Stimulated activated CD4-positive, alpha-beta T cell treated with anti-CD3 and anti-CD28 coated beads, Interleukin-4, amount 100 ng/mL, for 48 hours (primary cell): ENCODE measurements around the gene GTF3C5.
"Not testable (repeated sequence)": the region's sequence is repeated elsewhere in the genome, so short reads cannot be mapped to it uniquely, and the experiment has no call there.

Experiments used
- DNase-seq, 2 donors: peaks; one replicate each; pipeline ENCODE4 v3.0.0-alpha.2; 2020; ENCODE audit warnings: low read depth in 2 of 2

The GTF3C5 gene

DNA sequence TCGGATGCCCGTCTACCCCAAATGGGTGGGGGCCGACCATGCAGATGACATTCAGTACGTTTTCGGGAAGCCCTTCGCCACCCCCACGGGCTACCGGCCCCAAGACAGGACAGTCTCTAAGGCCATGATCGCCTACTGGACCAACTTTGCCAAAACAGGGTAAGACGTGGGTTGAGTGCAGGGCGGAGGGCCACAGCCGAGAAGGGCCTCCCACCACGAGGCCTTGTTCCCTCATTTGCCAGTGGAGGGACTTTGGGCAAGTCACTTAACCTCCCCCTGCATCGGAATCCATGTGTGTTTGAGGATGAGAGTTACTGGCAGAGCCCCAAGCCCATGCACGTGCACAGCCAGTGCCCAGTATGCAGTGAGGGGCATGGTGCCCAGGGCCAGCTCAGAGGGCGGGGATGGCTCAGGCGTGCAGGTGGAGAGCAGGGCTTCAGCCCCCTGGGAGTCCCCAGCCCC is 39.7 kb downstream of the GTF3C5 start:
- DNase-seq: not testable (repeated sequence)

DNA sequence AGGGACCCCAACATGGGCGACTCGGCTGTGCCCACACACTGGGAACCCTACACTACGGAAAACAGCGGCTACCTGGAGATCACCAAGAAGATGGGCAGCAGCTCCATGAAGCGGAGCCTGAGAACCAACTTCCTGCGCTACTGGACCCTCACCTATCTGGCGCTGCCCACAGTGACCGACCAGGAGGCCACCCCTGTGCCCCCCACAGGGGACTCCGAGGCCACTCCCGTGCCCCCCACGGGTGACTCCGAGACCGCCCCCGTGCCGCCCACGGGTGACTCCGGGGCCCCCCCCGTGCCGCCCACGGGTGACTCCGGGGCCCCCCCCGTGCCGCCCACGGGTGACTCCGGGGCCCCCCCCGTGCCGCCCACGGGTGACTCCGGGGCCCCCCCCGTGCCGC is 40.2 kb downstream of the GTF3C5 start:
- not testable (repeated sequence) for DNase-seq

DNA sequence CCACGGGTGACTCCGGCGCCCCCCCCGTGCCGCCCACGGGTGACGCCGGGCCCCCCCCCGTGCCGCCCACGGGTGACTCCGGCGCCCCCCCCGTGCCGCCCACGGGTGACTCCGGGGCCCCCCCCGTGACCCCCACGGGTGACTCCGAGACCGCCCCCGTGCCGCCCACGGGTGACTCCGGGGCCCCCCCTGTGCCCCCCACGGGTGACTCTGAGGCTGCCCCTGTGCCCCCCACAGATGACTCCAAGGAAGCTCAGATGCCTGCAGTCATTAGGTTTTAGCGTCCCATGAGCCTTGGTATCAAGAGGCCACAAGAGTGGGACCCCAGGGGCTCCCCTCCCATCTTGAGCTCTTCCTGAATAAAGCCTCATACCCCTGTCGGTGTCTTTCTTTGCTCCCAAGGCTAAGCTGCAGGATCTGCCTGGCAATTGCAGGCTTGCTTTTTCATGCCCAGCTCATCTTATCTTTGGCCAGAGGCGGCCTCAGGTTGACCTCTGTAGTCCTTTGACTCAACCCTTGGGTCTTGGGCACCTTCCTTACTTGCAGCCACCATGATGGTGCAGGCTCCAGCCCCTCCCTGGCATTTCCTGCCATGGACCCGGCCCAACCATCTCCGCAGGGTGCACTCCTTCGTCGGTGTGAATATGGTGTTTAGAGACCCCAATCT is 40.8 kb downstream of the GTF3C5 start:
- no peak for DNase-seq

DNA sequence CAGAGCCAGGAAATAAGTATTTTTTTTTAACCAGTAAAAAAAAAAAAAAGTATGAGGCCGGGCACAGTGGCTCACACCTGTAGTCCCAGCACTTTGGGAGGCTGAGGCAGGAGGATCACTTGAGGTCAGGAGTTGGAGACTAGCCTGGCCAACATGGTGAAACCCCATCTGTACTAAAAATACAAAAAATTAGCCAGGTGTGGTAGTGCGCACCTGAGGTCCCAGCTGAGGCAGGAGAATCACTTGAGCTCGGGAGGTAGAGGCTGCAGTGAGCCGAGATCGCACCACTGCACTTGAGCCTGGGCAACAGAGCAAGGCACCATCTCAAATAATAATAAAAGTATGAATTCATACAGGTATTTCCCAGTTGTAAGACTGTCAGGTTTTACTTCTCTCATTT is 41.4 kb downstream of the GTF3C5 start:
- not testable (repeated sequence) for DNase-seq

DNA sequence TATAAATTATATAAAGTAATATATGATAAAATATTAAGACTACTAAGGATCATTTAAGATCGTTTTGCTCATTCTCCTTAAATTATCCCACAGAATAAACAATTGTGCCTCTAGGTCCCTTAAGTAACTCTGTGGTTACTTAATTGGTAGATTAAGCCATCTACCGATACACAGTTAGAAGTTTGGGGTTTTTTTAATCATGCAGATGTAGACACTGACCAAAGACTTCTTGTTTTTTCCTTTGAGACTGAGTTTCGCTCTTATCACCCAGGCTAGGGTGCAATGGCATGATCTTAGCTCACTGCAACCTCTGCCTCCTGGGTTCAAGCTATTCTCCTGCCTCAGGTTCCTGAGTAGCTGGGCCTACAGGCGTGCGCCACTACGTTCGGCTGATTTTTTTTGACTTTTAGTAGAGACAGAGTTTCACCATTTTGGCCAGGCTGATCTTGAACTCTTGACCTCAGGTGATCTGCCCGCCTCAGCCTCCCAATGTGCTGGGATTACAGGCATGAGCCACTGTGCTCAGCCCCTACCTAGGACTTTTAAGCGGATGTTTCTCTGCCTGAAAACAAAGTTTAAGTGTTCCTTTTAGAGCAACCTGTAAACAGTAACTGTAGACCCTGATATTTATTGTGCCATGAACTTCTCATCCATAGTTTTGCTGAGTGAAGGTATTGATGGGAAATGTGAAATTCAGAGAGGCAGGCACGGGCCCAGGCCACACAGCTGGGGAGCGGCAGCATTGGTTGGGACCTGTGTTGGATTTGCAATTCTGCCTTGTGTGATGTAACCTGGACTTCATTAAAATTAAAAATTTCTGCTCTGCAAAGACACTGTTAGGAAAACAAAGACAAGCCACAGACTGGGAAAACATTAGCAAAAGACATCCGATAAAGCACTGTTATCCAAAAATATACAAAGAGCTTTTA is 42.6 kb downstream of the GTF3C5 start:
- no peak for DNase-seq

DNA sequence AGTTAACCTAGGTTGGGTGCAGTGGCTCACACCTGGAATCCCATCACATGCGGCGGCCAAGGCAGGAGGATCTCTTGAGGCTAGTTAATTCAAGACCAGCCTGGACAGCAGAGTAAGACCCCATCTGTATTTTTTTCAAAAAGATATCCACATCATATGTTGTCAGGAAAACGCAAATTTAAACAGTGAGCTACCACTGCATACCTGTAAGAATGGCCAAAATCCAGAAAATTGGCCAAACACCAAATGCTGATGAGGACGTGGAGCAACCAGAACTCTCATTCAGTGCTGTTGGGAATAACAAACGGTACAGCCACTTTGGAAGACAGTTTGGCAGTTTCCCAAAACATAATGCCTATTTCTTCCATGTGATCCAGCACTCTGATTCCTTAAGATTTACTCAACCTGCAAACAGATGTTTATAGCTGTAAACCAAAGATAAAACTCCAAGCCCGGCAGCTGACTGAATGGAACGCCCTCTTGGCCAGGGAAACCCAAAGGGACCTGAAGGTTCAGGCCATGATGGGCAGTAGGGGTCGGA is 43.4 kb downstream of the GTF3C5 start:
- DNase-seq: no peak

DNA sequence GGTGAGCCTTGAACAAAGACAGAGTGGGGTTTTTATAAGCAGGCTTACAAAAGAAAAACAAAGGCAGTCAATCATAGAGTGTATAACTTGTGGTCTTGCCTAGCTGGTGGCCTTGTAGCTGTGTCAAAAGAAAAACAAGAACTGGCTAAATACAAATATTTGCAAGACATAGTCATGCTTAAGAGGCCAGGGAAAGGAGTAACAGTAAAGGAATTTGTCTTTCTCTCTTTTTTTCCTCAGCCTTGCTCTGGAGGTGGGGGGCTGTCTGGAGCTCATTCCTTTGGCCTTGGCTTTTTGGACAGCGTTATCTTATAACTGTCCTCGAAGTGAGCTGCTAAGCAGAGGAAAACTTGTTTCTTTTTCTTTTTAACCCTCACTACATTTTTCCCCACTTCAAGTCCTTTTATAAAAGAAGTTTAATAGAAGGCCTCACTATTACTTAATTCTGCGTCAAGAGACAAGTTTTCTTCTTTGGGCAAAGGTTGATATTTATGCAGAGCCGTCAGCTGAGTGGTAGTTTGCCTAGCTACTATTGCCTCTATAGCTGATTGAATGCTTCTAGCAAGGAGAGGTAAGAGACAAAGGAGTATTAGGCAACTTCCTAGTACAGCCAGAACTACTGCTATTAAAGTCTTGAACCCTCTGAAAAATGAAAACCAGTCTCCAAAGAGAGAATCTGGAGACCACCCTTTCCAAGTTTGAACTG is 45.3 kb downstream of the GTF3C5 start:
- no peak for DNase-seq

DNA sequence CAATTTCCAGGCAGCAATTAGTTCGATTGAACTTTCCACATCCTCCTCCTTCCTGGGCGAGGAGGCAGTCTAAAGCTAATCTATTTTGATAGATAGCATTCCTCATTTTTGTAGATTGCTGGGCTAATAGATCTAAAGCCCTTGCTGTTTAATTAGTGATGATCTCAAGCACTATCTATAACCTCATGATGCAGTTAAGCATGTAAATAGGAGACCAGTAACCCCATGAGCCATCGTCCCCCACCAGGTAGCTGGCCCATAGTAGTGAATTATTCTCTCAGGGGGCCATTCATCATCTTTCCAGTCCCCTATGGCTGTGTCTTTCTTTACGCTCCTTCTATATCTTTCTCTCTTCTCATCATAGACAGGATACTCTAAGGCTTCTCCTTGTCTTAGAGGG is 45.9 kb downstream of the GTF3C5 start:
- no peak for DNase-seq

DNA sequence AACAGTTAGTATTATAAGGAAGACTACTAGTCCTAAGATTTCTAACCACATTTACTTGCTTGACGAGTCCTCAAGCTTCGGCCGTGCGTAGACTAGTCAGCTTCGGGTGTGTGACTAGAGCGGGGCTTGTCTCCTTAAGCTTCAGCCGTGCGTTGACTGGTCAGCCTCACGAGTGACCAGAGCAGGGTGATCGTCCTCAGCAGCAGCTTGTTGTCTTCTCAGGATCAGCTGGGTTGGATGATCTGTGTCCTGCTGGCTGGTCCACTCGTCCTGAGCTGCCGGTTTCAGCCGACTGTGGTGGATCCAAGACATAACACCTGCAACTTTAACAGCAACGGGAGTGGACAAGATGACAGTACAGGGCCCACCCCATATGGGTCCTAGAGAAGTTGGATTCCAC is 47.7 kb downstream of the GTF3C5 start:
- no peak for DNase-seq

DNA sequence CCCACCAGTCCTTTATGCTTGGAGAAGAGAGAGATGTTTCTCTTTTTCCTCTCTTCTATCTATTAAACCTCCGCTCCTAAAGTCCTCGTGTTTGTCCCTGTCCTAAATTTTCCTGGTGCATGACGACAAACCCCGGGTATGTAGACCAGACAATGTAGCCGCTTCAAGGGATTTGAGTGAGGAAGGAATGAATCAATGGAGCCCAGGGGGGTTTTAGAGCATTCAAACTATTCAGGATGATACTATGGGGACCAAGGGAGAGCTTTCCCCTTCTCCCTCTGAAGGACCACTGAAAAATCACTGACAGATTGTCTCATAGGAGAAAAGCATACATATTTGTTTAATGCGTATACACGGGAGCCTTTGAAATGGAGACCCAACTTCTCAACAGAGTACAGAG is 49.4 kb downstream of the GTF3C5 start:
- no peak for DNase-seq

DNA sequence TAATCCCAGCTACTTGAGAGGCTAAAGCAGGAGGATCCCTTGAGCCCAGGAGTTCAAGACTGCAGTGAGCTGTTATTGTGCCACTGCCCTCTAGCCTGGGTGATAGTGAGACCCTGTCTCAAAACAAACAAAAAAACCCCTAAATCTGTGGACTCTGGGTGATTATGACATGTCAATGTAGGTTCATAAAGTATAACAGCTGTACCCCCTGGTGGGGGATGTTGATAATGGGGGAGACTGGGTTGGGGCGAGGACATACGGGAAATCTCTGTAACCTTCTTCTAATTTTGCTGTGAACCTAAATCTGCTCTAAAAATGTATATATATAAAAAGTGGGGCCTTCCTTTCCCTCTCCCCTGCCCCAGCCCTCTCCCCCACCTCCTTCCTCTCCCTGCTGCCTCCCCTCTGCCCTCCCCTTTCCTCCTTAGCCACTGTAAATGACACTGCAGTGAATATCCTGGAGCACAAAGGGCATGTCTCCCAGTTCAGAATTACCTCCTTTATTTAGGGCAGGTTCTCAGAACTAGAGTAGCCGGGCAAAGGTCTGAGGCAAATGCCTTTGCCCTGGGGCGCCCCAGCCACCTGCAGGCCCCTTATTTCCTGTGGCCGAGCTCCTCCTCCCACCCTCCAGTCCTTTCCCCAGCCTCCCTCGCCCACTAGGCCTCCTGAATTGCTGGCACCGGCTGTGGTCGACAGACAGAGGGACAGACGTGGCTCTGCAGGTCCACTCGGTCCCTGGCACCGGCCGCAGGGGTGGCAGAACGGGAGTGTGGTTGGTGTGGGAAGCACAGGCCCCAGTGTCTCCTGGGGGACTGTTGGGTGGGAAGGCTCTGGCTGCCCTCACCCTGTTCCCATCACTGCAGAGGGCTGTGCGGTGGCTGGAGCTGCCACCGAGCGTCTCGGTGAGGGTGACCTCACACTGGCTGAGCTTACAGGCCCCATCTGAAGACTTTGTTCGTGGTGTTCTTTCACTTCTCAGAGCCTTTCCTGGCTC is 50.3 kb downstream of the GTF3C5 start:
- not testable (repeated sequence) for DNase-seq

DNA sequence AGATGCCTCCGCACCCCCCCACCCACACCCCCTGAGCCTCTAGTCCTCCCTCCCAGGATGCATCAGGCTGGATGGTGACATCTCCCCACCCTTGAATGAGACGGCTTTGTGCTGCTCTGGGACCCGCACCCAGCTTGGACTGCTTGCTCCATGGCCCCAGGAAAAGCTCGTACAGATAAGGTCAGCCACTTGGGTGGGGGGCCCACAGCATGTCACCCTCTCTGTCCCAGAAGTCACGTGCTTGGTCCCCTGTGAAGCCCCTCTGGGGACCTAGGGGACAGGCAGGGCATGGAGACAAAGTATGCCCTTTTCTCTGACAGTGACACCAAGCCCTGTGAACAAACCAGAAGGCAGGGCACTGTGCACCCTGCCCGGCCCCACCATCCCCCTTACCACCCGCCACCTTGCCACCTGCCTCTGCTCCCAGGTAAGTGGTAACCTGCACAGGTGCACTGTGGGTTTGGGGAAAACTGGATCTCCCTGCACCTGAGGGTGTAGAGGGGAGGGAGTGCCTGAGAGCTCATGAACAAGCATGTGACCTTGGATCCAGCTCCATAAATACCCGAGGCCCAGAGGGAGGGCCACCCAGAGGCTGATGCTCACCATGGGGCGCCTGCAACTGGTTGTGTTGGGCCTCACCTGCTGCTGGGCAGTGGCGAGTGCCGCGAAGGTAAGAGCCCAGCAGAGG is 51.3 kb downstream of the GTF3C5 start:
- not testable (repeated sequence) for DNase-seq

DNA sequence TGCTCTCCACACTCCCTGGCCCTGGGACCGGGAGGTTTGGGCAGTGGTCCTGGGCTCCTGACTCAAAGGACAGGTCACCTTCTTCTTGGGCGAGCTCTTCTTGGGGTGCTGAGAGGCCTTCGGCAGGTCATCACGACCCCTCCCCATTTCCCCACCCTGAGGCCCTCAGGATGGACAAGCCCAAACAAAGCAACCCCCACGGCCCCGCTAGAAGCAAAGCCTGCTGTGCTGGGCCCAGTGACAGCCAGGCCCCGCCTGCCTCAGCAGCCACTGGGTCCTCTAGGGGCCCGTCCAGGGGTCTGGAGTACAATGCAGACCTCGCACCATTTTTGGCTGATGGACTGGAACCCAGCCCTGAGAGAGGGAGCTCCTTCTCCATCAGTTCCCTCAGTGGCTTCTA is 52.9 kb downstream of the GTF3C5 start:
- DNase-seq: not testable (repeated sequence)

DNA sequence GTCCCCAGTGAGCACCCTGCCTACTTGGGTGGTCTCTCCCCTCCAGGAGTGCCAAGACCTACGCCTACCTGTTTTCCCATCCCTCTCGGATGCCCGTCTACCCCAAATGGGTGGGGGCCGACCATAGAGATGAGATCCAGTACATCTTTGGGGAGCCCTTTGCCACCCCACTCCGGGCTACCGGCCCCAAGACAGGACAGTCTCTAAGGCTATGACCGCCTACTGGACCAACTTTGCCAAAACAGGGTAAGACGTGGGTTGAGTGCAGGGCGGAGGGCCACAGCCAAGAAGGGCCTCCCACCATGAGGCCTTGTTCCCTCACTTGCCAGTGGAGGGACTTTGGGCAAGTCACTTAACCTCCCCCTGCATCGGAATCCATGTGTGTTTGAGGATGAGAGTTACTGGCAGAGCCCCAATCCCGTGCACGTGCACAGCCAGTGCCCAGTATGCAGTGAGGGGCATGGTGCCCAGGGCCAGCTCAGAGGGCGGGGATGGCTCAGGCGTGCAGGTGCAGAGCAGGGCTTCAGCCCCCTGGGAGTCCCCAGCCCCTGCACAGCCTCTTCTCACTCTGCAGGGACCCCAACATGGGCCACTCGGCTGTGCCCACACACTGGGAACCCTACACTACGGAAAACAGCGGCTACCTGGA is 55.5 kb downstream of the GTF3C5 start:
- not testable (repeated sequence) for DNase-seq

DNA sequence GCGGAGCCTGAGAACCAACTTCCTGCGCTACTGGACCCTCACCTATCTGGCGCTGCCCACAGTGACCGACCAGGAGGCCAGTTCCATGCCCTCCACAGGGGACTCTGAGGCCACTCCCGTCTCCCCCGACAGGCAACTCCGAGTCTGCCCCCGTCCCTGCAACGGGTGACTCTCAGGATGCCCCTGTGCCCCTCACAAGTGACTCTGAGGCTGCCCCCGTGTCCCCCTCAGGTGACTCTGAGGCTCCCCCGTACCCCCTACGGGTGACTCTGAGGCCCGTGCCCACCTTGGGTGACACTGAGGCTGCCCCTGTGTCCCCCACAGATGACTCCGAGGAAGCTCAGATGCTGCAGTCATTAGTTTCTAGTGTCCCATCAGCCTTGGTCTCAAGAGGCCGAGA is 56.1 kb downstream of the GTF3C5 start:
- DNase-seq: no peak

DNA sequence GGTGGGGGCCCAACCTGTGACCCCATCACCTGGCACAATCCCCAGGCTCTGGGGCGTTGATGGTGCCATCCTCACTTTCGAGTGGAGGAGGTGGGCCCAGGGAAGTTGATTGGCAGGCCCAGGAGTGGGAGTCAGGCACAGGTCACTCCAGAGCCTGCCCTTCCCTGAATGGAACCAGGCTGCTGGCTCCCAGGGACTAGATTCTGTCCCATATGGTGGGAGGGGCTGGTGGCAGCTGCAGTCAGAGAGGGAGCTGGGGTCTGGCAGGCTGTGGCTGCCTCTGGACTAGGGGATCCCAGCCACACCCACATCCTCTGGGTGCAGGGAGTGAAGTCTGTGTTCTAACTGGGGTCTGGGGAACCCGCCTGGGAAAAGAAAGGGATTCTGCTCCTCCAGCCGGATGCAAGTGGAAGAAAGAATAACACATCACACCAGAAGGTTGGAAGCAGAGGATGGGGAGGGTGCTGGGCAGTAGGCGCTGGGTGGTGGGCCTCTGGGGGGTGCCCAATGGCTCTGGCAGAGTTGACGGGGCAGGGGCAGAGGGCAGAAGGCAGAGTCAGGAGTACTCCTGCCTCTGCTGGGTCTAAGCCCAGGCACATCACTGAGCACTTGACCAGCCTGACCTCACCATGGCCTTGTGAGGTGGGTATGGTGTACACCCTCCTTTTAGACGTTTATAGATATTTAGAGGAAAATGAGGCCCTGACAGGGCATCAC is 56.8 kb downstream of the GTF3C5 start:
- DNase-seq: no peak

DNA sequence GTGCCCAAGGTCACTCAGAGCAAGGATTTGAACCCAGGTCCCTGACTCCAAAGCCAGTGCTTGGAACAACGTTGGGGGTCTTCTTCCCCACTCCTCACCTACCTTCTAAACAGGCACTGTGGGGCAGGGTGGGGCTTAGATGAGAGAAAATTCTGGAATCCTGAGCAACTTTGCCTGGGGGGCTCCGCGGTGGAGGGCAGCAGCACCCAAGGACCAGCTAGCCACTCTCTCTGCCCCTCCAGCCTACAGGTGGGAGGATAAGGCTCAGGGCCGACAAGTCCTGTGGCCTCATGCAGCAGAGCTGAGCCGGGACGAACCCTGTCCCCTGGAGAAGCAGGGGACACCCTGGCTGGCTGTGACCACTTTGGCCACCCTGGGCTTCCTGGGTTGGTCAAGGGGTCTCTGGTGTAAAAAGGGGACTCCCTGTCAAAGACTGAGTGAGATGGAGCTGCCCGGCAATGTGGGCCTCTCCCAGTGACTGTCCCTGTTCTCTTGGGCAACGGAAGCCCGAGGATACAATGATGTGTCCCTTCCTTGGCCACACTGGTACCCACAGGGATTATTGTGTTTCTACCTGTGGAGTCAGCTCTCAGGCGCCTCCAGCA is 57.5 kb downstream of the GTF3C5 start:
- DNase-seq: no peak

DNA sequence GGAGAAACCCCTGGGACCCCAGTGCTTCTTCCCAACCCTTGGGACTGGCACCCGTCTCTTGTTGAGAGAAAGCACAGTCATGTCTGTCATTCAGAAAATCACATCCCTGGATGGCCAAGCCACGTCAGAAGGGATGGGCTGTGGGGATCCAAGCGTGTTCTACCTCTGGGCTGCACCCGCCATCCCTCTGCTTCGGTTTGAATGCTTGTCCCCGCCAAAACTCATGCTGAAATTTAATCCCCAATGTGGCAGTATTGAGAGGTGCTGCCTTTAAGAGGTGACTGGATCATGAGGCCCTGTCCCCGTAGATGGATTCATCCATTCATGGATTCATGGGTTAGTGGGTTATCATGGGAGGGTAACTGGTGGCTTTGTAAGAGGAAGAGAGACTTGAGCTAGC is 58.0 kb downstream of the GTF3C5 start:
- DNase-seq: no peak

DNA sequence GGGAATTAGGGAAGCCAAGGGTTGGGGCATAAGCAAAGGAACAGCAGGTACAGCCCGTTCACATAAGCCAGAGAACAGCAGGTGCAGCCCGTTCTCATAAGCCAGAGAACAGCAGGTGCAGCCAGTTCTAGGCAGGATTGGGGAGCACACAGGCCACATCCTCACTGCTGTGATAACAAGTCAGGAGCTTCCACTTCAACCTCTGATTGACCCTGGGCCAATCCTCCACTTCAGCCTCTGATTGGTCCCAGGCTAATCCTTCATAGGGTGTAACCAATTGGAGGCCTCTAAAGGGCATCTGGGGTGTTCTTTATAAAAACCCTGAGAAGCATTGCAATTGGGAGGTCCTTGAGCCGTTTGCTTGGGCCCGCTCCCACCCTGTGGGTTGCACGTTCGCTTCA is 58.5 kb downstream of the GTF3C5 start:
- DNase-seq: no peak
